Panc1 (cell line): ENCODE data around the gene VPS13A. TPM values are rescaled to one million over a fixed set of nuclear protein-coding genes. Genes with fewer than 3 reads are reported as not detected.

Source experiments
- ATAC-seq: fragments of 200-7000 bp; cut with Tn5 transposase; 2 replicates; pipeline ENCODE4 v1.9.1; 2020; ENCODE audit warnings: mild to moderate bottlenecking, moderate library complexity
- BruUV-seq: library from RNA; stranded (reverse); fragments of 400-500 nt; replicated peaks from 2 replicates; lab custom pipeline; 2021; lab: Mats Ljungman, UMichigan
- CTCF ChIA-PET: fragments of 300-600 bp; sonication (Branson Sonifier 250); formaldehyde crosslinking; loops from one replicate; lab custom pipeline; 2022; ENCODE audit warnings: antibody characterized with exemption; lab: Charles Lee
- POLR2A ChIA-PET: fragments of 300-600 bp; sonication (Branson Sonifier 250); formaldehyde crosslinking; loops from one replicate; lab custom pipeline; 2022; ENCODE audit warnings: antibody characterized with exemption; lab: Charles Lee
- DNase-seq: peaks from one replicate; pipeline ENCODE4 v3.0.0-alpha.2; 2010; ENCODE audit warnings: low read depth, low spot score
- H3K27ac ChIP-seq: 2 replicates; pipeline ENCODE4 v1.5.1; 2011; ENCODE audit warnings: mild to moderate bottlenecking, low read length, inconsistent platforms
- H3K27me3 ChIP-seq: fragments of 200-500 bp; sonication (Bioruptor generic); 2 replicates; pipeline ENCODE4 v1.6.0; 2014; ENCODE audit warnings: low read length, inconsistent platforms; ENCODE audit not compliant: control insufficient read depth, insufficient read depth
- H3K36me3 ChIP-seq: fragments of 200-500 bp; sonication (Bioruptor generic); 2 replicates; pipeline ENCODE4 v1.5.1; 2014; ENCODE audit warnings: inconsistent platforms, mild to moderate bottlenecking, low read length, moderate library complexity; ENCODE audit not compliant: control insufficient read depth, insufficient read depth
- H3K4me1 ChIP-seq: 2 replicates; pipeline ENCODE4 v1.5.1; 2011; ENCODE audit warnings: inconsistent platforms, mild to moderate bottlenecking, low read length, moderate library complexity; ENCODE audit not compliant: control insufficient read depth, insufficient read depth
- H3K4me3 ChIP-seq, 2 experiments: 2 replicates each; pipeline ENCODE4 v1.5.1; 2011 to 2012; ENCODE audit warnings: low read depth in 2 of 2, low read length in 2 of 2, mild to moderate bottlenecking in 2 of 2, inconsistent platforms in 1 of 2, moderate library complexity in 1 of 2
- H3K9me3 ChIP-seq: fragments of 200-500 bp; sonication (Bioruptor generic); 2 replicates; pipeline ENCODE4 v1.5.1; 2014; ENCODE audit warnings: low read depth, mild to moderate bottlenecking, inconsistent platforms, low read length, moderate library complexity; ENCODE audit not compliant: control insufficient read depth, insufficient read depth
- POLR2AphosphoS5 ChIP-seq: IDR thresholded peaks from 2 replicates; pipeline ENCODE4 v1.6.1; 2012; ENCODE audit warnings: mild to moderate bottlenecking, low read depth, low read length, moderate library complexity
- SIN3A ChIP-seq: IDR thresholded peaks from 2 replicates; pipeline ENCODE4 v1.6.1; 2012; ENCODE audit warnings: low read depth, mild to moderate bottlenecking, low read length, moderate library complexity, borderline replicate concordance; ENCODE audit not compliant: insufficient read depth
- TCF7L2 ChIP-seq: IDR thresholded peaks from 2 replicates; pipeline ENCODE4 v1.6.1; 2011; ENCODE audit warnings: mild to moderate bottlenecking, low read depth, low read length, inconsistent platforms
- in situ Hi-C: cut with HindIII; loops from 2 replicates; pipeline ENCODE4 v1.10.0; 2016; ENCODE audit warnings: low sequenced_read_pairs, low pct_unique_long_range_greater_than_20kb
- intact Hi-C: fragments of 100-400 bp; cut with micrococcal nuclease; formaldehyde crosslinking; loops from one replicate; pipeline ENCODE4 v1.10.0; 2022; ENCODE audit not compliant: unreplicated experiment
- total RNA-seq: library from RNA; stranded (reverse); gene quantifications from one replicate; pipeline ENCODE4 v1.2.1, GENCODE V29; 2021; ENCODE audit not compliant: unreplicated experiment
- TF ChIP-seq, protein P1 (sequence below): fragments of 450-650 bp; IDR thresholded peaks from 2 replicates; pipeline ENCODE4 v1.5.1; 2017; ENCODE audit warnings: mild to moderate bottlenecking
- TF ChIP-seq, protein P2 (sequence below), 2 experiments: IDR thresholded peaks; 2 replicates each; pipeline ENCODE4 v1.6.1; 2011 to 2012; ENCODE audit warnings: low read depth in 2 of 2, control low read depth in 1 of 2, low read length in 1 of 2, mild to moderate bottlenecking in 1 of 2, moderate library complexity in 1 of 2; ENCODE audit not compliant: insufficient read depth in 1 of 2

VPS13A gene
- total RNA-seq, 1 experiment from 2014 or later, result 26.1 TPM

GRCh38 chr9:77453825-77454647 lies 276.7 kb downstream of the VPS13A start:
- ChIA-PET POLR2A (no interaction called here), CTCF (interaction anchor here (1.4 kb wide), 1 partner anchor 297 kb away, joined by 3 read pairs; no protein-coding TSS in a partner anchor)
- TF ChIP-seq SIN3A (no peak), TCF7L2 (no peak), POLR2AphosphoS5 (no peak)
- TF ChIP-seq, protein P1, sequence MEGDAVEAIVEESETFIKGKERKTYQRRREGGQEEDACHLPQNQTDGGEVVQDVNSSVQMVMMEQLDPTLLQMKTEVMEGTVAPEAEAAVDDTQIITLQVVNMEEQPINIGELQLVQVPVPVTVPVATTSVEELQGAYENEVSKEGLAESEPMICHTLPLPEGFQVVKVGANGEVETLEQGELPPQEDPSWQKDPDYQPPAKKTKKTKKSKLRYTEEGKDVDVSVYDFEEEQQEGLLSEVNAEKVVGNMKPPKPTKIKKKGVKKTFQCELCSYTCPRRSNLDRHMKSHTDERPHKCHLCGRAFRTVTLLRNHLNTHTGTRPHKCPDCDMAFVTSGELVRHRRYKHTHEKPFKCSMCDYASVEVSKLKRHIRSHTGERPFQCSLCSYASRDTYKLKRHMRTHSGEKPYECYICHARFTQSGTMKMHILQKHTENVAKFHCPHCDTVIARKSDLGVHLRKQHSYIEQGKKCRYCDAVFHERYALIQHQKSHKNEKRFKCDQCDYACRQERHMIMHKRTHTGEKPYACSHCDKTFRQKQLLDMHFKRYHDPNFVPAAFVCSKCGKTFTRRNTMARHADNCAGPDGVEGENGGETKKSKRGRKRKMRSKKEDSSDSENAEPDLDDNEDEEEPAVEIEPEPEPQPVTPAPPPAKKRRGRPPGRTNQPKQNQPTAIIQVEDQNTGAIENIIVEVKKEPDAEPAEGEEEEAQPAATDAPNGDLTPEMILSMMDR, result no peak
- TF ChIP-seq, protein P2, sequence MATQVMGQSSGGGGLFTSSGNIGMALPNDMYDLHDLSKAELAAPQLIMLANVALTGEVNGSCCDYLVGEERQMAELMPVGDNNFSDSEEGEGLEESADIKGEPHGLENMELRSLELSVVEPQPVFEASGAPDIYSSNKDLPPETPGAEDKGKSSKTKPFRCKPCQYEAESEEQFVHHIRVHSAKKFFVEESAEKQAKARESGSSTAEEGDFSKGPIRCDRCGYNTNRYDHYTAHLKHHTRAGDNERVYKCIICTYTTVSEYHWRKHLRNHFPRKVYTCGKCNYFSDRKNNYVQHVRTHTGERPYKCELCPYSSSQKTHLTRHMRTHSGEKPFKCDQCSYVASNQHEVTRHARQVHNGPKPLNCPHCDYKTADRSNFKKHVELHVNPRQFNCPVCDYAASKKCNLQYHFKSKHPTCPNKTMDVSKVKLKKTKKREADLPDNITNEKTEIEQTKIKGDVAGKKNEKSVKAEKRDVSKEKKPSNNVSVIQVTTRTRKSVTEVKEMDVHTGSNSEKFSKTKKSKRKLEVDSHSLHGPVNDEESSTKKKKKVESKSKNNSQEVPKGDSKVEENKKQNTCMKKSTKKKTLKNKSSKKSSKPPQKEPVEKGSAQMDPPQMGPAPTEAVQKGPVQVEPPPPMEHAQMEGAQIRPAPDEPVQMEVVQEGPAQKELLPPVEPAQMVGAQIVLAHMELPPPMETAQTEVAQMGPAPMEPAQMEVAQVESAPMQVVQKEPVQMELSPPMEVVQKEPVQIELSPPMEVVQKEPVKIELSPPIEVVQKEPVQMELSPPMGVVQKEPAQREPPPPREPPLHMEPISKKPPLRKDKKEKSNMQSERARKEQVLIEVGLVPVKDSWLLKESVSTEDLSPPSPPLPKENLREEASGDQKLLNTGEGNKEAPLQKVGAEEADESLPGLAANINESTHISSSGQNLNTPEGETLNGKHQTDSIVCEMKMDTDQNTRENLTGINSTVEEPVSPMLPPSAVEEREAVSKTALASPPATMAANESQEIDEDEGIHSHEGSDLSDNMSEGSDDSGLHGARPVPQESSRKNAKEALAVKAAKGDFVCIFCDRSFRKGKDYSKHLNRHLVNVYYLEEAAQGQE (IDR thresholded peaks at IDR 0.05; ENCODE audit: insufficient read depth in 1 of 2, low read depth in 2 of 2, low read length in 1 of 2), result no peak
- Histone ChIP-seq H3K4me3 (no peak overlapping the region), H3K9me3 (no peaks in the 10 kb centered on the region), H3K4me1 (no peaks in the 10 kb centered on the region), H3K36me3 (no peaks in the 10 kb centered on the region), H3K27me3 (no peaks in the 10 kb centered on the region), H3K27ac (no peak overlapping the region)
- intact Hi-C loops (no loop called here), in situ Hi-C loops (no loop called here)
- DNase-seq, result no peak
- no TSS peak for BruUV-seq
- ATAC-seq, result no peak

DNA sequence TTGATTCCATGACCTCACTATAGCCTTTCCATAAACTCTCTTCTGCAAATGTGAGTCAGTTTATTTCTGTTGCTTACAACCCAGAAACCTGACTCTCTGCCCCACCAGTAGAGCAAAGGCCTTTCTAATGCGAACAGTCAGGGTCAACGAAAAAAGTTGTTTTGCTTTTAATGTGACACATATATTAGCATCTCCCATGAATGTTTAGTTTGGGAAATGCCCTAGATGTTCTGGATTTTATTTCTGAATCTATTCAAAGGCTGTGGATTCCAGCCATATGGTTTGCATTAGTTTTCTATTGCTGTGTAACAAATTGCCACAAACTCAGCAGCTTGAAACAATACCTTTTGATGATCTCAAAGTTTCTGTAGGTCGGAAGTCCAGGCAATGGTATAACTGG lies 277.3 kb downstream of the VPS13A start:
- TF ChIP-seq SIN3A, result no peak
- no peak for TF ChIP-seq TCF7L2
- TF ChIP-seq POLR2AphosphoS5, result no peak
- TF ChIP-seq, protein P2 (IDR thresholded peaks at IDR 0.05; ENCODE audit: insufficient read depth in 1 of 2, low read depth in 2 of 2, low read length in 1 of 2), result no peak
- TF ChIP-seq, protein P1, result no peak
- ChIA-PET POLR2A (no interaction called here), CTCF (interaction anchor here (1.4 kb wide), 1 partner anchor 297 kb away, joined by 3 read pairs; no protein-coding TSS in a partner anchor)
- Histone ChIP-seq H3K4me3 (no peak overlapping the region), H3K4me1 (no peaks in the 10 kb centered on the region), H3K9me3 (no peaks in the 10 kb centered on the region), H3K36me3 (no peaks in the 10 kb centered on the region), H3K27ac (no peak overlapping the region), H3K27me3 (no peaks in the 10 kb centered on the region)
- DNase-seq, result no peak
- intact Hi-C loops, result loop anchor here (5.0 kb wide), 1 partner anchor 298 kb away; no protein-coding TSS in a partner anchor
- BruUV-seq, result no TSS peak
- ATAC-seq, result no peak
- in situ Hi-C loops, result no loop called here
